ENCODE results near the gene SYCP2L.

- TF ChIP-seq TAF1 (IDR thresholded peaks at IDR 0.05; ENCODE audit: borderline replicate concordance, low read depth, low read length) (no peak), POLR2AphosphoS5 (IDR thresholded peaks at IDR 0.05; ENCODE audit: low read depth, low read length) (no peak)
Observed at GRCh38 chr6:10894958-10895357, 8.1 kb downstream of the SYCP2L start.

All from GM12892 (cell line).